GM12872 (cell line): ENCODE measurements around the gene MYO1C.

Experiments used
- CTCF ChIP-seq: IDR thresholded peaks from 3 replicates; pipeline ENCODE4 v1.5.1; 2011; ENCODE audit warnings: low read depth, mild to moderate bottlenecking, low read length, moderate library complexity; ENCODE audit not compliant: insufficient read depth

The MYO1C gene

GRCh38 chr17:1503699-1504098 lies 11.2 kb upstream of the MYO1C start:
- no peak for TF ChIP-seq CTCF

- TF ChIP-seq CTCF, result no peak
These were observed 6.4 kb upstream of the MYO1C start for GRCh38 chr17:1498869-1499268.

GRCh38 chr17:1498233-1498632 lies 5.7 kb upstream of the MYO1C start:
- no peak for TF ChIP-seq CTCF

- TF ChIP-seq CTCF, result no peak
These were observed 5.3 kb upstream of the MYO1C start for GRCh38 chr17:1497831-1498230.

- TF ChIP-seq CTCF, result no peak
These were observed 4.4 kb upstream of the MYO1C start for GRCh38 chr17:1496869-1497268.

GRCh38 chr17:1495265-1495989 lies 2.9 kb upstream of the MYO1C start:
- TF ChIP-seq CTCF, result no peak

GRCh38 chr17:1494736-1495253 lies 2.3 kb upstream of the MYO1C start:
- no peak for TF ChIP-seq CTCF
